GM21825 (cell line): Measurements from ENCODE around the gene DNMT3L.
"Not testable (repeated sequence)": the region's sequence is repeated elsewhere in the genome, so short reads cannot be mapped to it uniquely, and the experiment has no call there.

ENCODE experiments used
- ATAC-seq: cut with Tn5 transposase; IDR thresholded peaks from one replicate; pipeline ENCODE4 v1.9.1; 2021; ENCODE audit warnings: mild to moderate bottlenecking, moderate library complexity; ENCODE audit not compliant: unreplicated experiment

Gene DNMT3L

DNA sequence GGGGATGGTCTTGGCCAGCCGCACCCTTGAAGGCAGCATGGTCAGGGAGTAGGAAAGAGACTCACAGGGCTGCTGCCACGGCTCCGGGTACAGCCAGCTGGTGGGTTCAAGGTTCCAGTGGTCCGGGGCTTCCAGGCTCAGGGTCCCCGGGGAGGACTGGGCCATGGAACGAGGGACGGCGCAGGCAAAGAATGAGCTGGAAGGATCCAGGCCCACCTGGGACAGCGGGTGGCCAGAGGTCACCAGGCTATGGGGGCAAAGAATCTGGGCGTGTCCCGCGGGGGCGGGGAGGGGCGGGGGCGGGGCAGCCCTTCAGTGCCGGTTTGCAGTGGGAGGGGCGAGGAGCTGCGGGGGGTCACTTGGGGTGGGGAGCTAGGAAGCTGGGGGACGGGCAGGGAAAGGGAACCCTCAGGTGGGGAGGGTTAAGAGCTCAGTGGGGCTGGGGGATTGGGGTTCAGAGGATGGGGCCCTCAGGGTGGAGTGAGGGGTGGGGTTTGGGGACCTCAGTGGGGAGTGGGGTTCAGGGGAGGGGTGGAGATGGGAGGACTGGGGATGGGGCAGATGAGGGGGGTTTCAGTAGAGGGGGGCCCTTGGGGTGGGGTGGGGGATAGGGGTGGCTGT, at the start of gene DNMT3L:
Gene DNMT3L, minus strand, starts transcription at position 223 of the 621 bp plus-strand sequence. CDS start 638 bp downstream, outside the sequence.
- ATAC-seq = no peak

DNA sequence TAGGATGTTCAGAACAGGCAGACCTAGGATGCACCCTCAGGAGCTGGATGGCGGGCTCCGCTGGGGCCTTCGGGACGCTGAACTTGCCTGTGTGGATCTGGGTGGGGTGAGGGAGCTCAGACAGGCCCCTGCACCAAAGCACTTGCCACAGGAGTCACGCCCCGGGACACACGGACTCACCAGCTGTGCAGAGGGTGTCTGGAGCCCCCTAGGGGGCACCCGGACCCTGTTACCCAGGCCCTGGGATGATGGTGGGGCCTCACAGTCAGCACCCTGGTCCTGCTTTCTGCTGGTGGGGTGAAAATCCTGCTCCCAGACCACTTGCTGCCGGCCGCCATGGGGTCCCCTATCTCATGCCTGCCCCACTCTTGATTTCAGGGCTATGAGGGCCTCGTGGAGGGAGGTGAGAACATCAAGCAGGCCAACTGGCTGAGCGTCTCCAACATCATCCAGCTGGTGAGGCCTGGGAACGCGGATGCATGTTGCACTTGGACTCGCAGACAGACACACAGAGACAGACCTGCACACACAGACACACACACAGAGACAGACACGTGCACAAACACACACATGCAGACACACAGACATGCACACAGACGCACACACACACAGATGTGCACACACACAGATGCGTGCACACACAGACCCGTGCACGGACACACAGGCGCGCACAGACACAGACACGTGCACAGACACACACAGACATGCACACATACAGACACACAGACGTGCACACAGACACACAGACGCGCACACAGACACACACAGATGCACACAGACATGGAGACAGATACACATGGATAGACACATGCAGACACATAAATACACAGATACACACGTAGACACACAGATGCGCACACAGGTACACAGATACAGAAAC, 49.2 kb upstream of the DNMT3L start:
- no peak for ATAC-seq

DNA sequence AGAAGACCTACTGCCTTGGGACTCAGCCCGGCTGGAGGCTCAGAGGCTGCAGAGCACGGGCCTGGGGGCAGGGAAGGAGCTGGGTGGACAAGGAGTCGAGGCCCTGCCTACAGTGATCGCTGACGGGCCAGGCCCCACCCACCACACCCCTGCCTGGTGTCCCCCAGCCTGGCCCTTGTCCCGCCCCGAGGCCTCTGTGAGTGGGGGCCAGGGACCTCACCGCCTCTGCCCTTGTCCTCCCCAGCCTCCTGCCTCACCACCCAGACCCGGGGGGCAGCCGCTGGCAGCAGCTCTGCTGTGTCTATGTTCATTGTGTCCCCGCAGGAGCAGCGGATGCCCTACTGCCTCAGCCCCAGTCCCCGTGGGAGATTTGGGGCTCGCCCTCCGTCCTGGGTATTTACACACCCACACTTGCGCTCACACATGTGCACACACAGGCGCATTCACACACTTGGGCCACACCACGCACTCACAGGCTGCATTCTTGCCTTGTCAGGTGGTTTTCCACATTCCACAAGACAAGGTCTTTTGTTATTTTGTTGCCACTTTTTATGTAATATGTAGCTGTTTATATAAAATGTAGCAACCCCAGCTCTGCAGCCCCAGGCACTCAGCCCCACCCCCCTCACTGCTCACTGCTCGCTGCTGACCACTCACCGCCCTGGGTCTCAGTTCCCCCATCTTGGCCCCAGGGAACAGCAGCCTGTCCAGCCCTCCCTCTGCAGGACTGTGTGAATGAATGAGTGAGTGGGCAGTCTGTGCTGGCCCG, 45.4 kb upstream of the DNMT3L start:
- ATAC-seq = no peak

DNA sequence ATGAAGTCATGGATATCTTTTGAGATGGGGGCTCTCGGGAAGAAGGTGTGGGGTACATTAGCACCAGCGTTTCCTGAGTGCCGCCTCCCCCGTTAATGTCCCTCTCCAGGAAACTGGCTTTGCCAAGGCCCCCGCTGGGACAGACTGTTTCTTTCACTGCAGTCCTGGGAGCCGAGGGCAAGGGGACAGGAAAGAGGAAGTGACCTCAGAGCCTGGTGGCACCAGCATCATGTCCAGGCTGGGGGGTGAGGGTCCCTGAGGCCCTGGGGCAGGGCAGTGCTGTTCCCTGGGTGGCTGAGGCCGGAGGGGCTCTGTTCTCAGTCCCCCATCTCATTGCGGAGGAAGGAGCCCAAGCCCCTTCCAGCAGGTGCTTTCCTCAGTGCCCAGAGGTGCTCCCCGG, 44.0 kb upstream of the DNMT3L start:
- no peak for ATAC-seq

DNA sequence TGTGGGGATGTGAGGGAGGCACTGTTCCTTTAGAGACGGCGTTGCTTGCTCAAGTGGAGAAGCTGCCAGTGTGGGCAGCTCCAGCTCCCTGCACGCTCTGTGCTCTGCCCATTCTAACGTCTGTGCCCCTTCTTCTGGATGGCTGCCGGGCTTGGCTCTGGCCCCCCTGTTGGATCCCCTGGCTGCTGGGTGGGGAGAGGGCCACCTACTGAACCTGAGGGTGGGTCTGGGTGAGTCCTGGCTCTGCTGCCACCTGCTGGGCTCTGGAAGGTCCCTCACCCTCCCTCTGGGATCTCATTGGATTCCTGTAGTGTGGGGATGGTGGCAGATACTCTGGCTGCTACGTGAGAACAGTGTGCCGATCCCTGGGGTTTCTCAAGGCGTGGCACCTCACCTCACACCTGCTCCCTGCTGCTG, 43.2 kb upstream of the DNMT3L start:
- no peak for ATAC-seq

DNA sequence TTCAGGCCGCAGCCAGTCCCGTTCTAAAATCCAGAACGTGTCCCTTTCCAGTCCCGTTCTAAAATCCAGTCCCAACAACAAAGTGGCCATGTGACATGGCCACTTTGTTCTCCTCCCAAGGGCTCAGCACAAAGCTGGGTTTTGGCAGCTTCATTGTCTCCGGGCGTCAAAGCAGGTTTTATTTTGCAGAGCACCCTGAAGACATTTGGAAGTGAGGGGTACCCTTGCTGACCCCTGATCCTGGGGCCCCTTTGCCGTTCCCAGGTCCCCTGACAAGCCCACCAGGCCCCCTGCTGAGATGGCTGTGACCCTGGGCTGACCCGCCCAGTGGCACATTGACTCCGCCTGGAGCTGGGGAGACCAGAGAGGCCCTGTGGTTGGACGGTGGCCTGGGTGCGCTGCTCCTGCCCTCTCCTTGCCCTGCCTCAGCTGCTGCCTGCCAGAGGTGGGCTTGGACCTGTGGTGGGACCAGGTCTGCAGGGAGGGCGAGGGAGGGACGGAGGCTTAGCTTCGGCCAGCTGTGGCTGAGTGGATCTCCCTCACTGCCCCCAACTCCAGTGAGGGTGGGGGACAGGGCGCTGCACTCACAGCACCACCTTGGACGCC, 42.4 kb upstream of the DNMT3L start:
- no peak for ATAC-seq

DNA sequence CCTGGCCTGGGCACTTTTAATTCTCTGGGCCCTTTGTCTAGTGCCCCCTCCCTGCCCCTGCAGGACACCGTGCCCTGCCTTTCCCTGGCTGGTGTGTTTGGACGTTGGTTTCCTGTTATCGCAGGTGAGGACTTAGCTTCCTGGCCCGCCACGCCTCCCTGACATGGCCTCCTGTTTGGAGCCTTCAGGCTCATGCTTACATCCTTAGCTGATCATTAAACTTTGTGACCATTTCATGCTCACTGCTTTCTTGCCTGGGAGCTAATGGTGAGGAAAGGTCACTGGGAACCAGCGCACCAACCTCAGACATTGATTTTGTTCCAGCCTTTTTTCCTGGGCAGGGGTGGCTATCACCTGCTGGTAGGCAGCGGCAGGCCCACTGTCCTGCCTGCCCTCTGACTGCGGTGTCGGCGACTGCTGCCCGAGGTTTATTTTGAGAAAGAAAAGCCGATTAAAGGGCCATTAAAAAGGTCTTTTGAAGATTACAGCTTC, 41.8 kb upstream of the DNMT3L start:
- no peak for ATAC-seq

DNA sequence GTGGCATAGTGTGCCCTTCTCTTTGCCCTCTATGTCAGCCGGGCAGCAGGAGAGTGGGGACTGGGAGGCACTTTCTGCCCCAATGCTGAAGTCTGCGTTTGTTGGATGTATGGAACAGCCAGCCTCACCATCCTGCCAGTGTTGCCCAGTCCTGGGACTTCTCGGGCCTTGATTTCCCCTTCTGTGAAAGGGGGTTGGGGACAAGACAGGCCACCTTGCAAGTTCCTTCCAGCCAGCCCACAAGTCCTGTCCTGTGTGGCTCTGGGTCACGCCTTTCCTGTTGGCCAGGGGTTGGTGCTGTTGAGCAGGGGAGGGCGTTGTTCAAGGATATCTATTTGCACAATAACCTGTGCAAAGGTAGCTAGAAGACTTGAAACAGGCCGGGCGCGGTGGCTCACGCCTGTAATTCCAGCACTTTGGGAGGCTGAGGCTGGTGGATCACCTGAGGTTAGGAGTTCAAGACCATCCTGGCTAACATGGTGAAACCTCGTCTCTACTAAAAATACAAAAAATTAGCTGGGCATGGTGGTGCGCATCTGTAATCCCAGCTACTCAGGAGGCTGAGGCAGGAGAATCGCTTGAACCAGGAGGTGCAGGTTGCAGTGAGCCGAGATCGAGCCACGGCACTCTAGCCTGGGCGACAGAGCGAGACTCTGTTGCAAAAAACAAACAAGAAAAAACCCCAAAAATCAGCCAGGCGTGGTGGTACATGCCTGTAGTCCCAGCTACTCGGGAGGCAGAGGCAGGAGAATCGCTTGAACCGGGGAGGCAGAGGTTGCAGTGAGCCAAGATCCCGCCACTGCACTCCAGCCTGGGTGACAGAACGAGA, 41.1 kb upstream of the DNMT3L start:
- not testable (repeated sequence) for ATAC-seq

DNA sequence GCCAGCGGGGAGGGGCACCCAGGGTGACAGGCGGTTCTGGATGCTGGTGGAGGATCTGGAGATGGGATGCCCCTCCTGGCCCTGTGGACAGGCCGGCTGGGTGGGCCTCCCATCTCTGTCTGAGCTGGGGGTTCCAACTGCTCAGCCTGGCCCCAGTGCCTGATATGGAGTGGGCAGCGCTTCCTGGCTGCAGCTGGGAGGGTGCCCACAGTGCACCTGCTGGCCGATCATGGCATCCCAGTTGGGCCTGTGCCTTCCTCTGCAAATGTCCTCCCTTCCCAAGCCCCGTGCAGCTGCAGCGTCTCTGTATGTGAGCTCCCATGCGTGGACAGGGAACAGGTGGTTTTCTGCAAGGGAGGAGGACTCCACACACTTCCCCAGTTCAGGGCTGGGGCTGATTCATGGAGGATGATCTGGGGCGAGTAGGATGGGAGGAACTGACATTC, 40.3 kb upstream of the DNMT3L start:
- ATAC-seq = no peak

DNA sequence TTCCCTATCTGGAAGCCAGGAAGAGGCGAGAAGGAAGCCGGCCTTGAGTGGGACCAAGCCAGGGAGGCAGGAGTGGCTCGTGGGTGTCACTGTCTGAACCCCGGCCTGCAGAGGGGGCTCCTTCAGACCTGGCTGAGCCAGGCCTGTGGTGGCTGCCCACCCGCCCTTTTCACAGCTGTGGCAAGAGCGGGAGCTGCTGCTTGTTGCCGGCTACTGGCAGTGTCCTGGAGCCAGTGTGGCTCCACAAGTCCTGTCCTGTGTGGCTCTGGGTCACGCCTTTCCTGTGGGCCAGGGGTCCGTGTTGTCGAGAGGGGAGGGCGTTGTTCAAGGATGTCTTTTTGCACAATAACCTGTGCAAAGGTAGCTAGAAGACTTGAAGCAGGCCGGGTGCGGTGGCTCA, 39.4 kb upstream of the DNMT3L start:
- no peak for ATAC-seq

DNA sequence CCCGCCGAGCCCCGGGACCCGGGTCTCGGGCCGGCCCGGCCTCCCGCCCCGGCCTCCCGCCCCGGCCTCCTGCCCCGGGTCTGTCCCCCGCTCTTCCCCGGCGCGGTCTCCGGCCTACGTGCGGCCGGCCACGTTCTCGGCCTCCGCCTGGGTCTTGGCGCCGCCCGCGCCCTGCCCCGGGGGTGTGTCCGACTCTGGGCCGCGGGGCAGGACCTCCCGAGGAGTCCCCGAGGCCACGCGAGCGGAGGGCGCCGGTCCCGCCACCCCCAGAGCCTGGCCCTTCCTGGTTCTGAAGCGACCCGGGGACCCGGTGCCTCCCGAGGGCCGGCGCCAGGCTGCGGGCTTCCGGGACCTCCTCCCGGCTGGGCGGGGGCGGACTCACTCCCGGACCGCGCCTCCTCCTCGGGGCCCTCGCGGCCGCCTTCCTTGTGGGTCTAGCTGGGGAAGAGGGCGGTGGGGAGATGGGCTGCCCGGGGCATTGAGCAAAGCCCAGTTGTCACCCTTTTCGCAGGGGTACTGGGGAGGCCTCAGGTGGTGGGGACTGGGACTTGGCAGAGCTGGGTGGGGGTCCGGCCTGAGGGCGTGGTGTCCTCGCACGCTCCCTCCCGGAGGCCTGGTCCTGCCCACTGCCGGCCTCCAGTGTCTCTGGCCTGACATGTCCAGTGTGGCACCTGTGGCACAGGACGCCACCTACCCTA, 38.7 kb upstream of the DNMT3L start:
- peak; percentile 11 for ATAC-seq

DNA sequence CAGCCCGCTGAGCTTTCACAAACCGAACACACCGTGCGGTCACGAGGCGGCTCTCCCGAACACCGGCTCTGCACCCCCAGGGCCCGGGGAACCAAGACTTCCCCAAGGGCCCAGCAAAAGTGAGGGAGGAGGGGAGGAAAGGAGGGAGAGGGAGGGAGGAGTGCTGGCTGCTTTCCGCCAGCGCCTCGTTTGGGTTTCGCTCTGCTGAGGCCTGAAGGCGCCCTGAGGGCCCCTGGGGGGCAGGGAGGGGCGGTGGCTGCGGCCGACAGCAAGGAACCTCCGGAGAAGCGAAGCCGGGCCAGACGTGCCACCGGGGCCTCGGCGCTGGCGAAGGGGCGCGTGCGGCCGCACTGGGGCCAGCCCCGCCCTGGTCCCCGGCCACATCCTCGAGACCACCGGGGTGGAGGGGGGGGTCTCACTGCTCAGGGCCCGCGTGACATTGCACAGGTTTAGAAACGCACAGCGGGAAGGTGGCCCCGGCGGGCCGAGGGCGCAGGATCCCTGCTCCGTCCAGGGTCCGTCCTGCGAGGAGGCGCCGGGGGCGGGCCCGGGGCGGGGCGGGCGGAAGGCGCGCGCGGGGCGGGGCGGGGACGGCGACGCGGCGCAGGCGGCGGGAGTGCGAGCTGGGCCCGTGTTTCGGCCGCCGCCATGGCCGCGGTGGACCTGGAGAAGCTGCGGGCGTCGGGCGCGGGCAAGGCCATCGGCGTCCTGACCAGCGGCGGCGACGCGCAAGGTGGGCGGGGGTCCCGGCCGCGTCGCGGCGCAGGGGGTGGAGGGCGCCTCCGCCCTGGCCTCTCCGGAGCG, 38.0 kb upstream of the DNMT3L start, which contains the start of gene PFKL:
Gene PFKL, plus strand, starts transcription at position 596 of the 804 bp plus-strand sequence. Its CDS starts 53 bp downstream, at position 649.
- ATAC-seq = peak; percentile 51

DNA sequence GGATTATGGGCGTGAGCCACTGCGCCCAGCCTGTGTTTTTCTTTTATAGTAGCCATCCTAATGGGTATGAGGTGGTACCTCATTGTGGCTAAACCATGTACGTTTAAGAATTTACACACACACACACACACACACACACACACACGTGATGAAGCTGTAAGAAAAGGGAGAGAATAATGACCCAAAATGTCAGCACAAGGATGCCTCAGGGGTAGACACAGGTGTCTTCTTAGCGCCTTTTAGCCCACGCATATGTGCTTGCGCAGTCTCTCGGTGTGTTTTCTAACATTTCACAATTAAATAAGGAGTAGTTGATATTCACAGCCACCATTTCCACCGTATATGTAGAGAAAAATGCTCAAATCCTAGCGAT, 37.4 kb upstream of the DNMT3L start:
- no peak for ATAC-seq

DNA sequence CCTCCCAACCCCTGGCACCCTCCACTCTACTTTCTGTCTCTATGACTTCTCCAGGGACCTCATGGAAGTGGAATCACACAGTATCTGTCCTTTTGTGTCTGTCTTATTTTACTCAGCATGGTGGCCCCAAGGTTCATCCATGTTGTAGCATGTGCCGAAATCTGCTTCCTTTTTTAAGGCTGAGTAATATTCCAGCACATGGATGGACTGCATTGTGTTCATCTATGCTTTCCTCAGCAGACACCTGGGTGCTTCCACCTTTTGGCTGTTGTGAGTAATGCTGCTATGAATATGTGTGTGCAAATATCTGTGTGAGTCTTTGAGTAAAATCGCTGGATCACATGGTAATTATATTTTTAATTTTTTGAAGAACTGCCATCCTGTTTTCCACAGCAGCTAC, 36.6 kb upstream of the DNMT3L start:
- ATAC-seq = no peak

DNA sequence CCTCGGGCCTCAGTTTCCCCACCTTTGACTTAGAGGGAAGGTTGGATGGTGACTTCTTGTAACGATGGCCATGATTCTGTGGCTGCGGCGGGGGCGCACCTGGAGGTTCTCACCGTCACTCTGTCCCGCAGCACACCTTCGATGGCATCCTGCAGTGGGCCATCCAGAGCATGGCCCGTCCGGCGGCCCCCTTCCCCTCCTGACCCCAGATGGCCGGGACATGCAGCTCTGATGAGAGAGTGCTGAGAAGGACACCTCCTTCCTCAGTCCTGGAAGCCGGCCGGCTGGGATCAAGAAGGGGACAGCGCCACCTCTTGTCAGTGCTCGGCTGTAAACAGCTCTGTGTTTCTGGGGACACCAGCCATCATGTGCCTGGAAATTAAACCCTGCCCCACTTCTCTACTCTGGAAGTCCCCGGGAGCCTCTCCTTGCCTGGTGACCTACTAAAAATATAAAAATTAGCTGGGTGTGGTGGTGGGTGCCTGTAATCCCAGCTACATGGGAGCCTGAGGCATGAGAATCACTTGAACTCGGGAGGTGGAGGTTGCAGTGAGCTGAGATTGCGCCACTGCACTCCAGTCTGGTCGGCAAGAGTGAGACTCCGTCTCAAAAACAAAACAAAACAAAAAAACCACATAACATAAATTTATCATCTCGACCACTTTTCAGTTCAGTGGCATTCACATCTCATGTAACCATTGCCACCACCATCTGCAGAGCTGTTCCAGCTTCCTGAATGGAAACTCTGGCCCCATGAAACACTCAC, 36.0 kb upstream of the DNMT3L start:
- no peak for ATAC-seq

DNA sequence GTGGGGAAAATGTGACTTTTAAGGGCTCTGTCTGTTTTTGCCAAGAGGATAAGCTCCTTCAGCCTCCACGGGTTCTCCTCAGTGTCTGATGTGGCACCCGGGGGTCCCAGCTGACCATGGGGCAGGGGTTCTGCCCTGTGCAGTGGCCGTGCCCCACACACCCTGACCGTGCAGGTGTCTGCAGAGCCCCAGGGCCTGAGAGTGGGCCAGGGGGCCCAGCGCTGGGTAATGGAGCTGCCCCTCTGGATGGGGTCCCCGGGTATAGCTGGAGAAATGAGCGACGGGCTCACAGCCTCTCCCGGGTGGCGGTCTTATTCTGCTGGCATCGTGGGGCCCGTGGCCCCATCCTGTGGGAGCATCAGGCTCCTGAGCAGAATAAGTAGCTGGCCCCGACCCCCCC, 35.2 kb upstream of the DNMT3L start:
- no peak for ATAC-seq

DNA sequence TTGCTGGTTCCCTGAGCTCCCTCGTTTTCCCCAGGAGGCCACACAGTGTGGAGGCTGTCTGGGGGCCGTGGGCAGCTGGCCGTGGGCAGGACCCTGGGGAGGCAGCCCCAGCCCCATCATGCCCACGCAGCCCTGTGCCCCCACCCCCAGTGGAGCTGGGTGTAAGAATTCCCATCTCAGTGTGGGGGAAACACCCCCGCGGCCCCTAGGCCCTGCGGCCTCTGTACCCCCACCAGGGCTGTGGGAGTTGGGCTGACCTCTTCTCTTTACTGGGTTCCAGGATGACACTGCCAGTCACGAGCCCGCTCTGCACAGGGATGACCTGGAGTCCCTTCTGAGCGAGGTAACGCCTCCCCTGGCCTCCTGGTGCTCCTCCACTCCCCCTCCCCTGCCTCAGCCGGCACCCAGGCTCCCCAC, 34.4 kb upstream of the DNMT3L start:
- no peak for ATAC-seq

DNA sequence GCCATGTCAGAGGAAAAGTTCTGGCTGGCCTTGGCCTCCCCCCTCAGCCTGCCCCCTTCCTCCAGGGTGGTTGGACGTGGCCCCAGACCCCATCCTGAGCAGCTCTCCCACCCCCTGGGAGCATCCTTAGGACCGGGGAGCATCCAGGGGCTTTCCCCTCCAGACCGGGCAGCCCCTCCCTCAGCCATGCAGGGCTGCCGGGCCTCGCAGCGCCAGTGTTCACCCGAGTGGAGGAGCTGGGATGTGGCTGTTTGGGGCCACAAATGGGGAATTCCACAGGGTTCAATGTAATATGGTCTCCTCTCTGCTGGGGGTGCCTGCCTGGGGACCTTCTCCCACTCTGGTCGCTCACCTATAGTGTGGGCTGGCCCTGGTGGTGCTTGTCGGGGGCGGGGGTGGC, 33.9 kb upstream of the DNMT3L start:
- no peak for ATAC-seq
